M059J (cell line): Measurements from ENCODE around the gene CHRM5. TPM values are rescaled to one million over a fixed set of nuclear protein-coding genes. Genes with fewer than 3 reads are reported as not detected.
A peak's percentile ranks its signal among the peaks of the same experiment; 100 is the strongest.
"Not testable (repeated sequence)": the region's sequence is repeated elsewhere in the genome, so short reads cannot be mapped to it uniquely, and the experiment has no call there.

ENCODE experiments used
- DNase-seq: peaks from one replicate; pipeline ENCODE4 v3.0.0-alpha.2; 2012; ENCODE audit warnings: low read depth
- total RNA-seq: library from RNA; depleted of rRNA; stranded (reverse); fragments of >200 nt; shearing (Covaris generic); gene quantifications from 2 replicates; pipeline ENCODE4 v1.2.3, GENCODE V29; 2014

CHRM5 gene
- total RNA-seq, 1 experiment from 2014 or later, result not detected

- DNase-seq, result peak; percentile 47
Observed at GRCh38 chr15:34038871-34039789, 70.8 kb downstream of the CHRM5 start, which contains the start of gene AVEN. Gene AVEN (minus strand): TSS chr15:34039204. CDS start chr15:34039046, 158 bp downstream.

DNA sequence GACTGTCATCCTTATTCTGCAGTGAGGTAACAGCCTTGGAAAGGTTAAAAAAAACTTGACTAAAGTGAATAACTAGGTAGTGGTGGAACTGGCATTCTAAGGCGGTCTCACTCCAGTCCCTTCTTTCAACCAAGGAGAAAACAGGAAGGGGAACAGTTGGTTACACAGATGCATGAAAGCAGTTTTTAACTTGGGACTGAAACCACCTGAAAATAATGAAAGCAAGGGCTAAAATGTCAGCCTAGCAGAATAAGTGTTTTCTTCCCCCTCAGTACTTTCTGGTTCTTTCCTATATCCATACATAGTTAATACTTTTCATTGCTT is 71.5 kb downstream of the CHRM5 start:
- DNase-seq, result no peak

DNA sequence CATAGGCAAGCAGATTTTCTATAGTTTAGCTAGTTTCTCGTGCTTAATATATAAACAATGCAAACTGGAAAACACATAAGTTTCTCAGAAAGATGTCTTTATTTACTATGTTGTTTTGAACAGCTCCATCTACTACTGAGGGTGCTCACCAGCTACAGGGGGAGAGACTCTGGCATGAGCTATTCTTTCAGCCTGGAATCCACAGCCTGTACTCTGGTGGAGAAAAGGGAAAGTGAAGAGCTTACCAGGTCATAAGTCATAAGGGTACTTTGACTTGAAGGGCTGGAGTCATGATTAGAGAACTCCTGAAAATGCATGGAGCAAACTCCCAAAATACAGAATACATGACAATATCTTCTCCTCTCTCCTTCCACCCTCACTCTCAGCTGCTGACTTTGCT is 75.1 kb downstream of the CHRM5 start:
- DNase-seq, result peak; percentile 36

DNA sequence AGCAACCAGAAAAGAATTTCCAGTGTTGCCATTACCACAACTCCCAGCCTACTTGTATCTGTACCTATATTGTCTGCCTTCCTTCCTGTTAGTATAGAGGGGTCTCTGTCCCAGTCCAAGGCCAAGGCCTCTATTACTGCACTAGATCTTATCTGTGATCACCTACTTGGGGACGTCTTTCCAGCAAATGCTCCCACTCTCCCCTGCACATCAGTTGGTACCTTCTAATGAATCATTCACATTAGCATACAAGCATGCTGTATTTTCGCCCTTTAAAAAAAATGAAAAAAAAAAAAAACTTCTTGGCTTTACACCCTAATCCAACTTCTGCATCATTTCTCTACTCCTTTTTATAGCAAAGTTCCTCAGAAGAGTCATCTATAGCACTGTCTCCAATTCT is 75.5 kb downstream of the CHRM5 start:
- peak; percentile 54 for DNase-seq

DNA sequence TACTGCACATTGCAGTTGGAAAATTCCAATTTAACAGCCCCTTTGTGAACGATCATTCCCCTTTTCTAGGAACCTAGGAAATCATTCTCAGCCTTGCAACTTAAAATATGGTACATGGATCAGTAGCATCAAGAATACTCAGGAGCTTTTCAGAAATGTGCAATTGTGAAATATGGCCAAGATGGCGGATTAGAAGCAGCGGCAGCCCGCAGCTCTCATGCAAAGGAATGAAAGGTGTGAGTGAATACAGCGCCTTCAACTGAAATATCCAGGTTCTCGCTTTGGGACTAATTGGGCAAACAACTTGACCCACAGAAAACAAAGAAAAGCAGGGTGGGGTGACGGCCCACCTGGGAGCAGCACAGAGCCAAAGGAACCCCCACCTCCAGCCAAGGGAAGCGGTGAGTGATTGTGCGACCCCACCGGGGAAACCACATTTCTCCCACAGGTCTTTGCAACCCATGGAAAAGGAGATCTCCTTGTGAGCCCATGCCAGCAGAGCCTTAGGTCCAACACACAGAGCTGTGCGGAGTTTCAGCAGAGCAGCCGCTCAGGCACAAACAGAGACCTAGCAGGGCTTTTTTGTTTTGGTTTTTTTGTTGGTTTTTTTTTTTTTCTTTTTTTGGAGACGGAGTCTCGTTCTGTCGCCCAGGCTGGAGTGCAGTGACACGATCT is 78.3 kb downstream of the CHRM5 start:
- DNase-seq, result no peak

GRCh38 chr15:34047893-34048775 is 79.8 kb downstream of the CHRM5 start:
- peak; percentile 73 for DNase-seq

DNA sequence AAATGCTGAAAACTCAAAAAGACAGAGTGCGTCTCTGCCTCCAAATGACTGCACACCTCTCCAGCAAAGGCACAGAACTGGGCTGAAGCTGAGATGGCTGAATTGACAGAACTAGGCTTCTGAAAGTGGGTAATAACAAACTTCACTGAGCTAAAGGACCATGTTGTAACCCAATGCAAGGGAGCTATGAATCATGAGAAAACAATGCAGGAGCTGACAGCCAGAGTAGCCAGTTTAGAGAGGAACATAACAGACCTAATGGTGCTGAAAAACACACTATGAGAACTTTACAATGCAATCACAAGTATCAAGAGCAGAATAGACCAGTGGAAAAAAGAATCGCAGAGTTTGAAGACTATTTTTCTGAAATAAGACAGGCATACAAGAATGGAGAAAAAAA is 80.8 kb downstream of the CHRM5 start:
- DNase-seq, result peak; percentile 92

DNA sequence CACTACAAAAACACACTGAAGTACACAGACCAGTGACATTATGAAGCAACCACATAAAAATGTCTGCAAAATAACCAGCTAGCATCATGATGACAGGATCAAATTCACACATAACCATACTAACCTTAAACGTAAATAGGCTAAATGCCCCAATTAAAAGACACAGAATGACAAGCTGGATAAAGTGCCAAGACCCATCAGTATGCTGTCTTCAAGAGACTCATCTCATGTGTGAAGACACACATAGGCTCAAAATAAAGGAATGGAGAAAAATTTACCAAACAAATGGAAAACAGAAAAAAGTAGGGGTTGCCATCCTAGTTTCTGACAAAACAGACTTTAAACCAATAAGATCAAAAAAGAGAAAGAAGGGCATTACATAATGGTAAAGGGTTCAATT is 82.1 kb downstream of the CHRM5 start:
- not testable (repeated sequence) for DNase-seq

- DNase-seq, result no peak
Observed at GRCh38 chr15:34054081-34054707, 85.9 kb downstream of the CHRM5 start.

DNA sequence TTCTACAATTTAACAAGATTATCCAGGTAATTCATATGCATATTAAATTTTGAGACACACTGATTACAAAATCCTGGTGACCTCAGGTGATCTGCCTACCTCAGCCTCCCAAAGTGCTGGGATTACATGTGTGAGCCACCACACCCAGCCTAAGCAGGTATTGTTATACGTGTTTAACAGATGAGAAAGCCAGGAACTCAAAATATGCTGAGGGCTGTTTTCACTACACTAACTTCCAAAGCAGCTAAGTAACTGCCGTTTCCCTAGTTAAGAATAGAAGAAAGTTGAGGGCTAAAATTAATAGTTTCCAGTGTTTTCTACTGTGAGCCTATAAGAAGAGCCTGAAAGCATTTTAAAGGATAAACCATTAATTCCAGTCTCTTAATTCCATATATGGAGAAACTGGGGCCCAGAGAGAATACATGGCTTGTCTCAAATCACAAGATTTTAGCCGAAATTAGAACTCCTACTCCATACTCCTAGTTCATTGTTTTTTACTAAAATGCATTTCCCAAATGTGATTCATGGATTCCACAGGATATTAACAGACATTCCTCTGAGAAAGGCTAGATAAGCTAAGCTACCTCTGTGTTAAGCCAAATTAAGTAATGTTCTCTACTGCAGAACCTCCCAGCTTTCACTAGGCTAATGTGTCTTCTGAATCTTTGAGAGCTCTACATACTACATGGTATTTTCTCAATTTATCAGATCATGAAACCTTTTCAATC is 87.7 kb downstream of the CHRM5 start:
- peak; percentile 85 for DNase-seq

- DNase-seq, result peak; percentile 74
Observed at GRCh38 chr15:34056911-34057310, 88.6 kb downstream of the CHRM5 start.

DNA sequence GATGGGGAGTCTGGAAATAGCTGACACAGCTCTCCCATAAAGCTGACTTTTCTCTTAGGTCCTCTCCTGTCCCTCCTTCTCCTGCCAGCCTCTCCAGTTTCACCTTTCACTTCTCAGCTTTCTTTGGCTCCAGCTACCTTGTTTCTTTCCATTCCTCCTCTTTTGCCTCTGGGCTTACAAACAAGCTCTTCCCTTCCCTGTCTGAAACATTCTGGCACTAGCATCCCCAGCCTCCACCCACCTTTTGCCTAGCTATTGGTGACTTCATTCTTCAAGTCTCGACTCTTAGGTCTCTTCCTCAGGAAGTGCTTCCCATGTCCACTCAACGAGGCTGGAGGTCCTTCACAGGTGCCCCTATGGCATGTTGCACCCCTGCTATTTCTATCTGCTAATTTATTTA is 91.2 kb downstream of the CHRM5 start:
- DNase-seq, result no peak

DNA sequence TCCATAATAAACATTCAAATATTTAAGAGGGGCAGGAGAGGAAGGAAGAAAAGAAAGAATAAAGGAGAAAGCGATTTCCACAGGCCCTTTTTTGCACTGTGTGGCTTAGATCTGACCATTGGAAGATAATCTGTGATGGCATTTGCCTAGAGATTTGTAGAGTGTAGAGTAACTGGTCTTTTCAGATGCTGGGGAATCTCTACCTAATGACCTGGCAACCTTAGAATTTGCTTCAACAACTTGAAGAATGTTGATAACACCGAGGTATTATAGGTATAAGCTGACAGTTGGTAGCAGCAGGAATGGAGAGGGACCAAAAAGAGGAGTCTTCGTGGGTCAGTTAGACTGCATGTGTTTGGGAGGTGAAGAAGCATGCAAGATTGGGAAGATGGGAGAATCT is 91.6 kb downstream of the CHRM5 start:
- no peak for DNase-seq

DNA sequence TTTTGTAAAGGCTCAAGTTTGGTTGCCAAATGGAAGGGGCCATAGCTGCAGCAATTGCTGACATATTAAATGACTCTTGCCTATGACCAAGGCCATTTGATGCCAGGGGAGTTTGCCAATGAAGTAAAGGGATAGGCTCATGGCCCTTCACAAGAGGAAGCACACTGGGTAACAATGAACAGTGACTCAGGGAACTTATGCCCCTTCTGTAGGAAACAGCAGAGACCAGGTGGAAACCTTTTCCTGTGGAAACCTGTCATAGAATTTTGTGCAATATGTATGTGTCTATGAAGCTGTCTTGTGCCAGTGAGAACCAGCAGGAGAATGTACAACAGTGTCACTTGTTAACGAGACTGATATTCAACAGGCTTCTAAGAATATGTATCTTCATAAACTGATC is 96.1 kb downstream of the CHRM5 start:
- no peak for DNase-seq

- no peak for DNase-seq
Observed at GRCh38 chr15:34065261-34065660, 97.0 kb downstream of the CHRM5 start.

DNA sequence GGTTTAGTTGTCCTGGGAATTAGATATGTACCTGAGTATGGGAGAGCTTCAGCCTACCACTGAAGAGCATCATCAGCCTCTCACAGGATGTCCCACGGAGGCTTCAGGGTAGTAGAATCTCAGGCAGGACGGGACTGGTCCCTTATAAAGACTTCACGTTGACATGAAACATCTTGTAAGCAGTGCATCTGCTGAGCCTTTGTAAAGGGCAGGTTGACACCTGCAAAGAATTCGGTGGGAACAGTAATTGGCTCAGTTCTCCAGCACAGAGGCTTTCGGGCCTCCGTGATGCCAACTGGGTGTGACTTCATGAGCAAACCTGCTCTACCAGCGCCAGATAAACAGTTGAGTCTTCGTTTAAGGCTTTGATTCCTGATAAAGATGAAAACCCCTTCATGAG is 97.6 kb downstream of the CHRM5 start:
- DNase-seq, result no peak

DNA sequence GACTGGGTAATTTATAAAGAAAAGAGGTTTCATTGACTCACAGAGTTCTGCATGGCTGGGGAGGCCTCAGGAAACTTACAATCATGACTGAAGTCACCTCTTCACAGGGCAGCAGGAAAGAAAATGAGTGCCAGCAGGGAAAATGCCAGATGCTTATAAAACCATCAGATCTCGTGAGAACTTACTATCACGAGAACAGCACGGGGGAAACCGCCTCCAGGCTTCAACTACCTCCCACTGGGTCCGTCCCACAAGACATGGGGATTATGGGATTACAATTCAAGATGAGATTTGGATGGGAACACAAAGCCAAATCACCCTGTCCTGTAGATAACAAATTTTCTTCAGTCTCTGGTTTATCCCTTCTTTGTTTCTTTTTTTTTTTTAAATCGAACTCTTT is 101.7 kb downstream of the CHRM5 start:
- no peak for DNase-seq

DNA sequence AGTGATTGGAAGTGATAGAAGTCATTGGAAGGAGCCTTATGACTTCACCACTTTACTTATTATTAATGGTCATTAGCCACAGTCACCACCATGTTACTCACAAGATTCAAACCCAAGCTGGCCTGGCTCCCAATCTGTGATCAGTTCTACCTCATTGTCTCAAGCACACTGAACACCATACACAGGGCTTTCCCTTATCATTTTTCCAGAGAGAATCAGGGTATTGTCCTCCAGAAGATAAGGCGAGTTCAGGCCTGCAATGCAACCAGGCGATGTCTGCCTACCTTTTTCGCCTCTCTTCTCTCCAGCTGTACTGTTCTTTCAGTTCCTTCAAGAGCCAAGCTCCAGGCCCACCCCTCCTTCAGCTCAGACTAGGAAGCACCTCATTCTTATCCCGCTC is 108.5 kb downstream of the CHRM5 start:
- no peak for DNase-seq

DNA sequence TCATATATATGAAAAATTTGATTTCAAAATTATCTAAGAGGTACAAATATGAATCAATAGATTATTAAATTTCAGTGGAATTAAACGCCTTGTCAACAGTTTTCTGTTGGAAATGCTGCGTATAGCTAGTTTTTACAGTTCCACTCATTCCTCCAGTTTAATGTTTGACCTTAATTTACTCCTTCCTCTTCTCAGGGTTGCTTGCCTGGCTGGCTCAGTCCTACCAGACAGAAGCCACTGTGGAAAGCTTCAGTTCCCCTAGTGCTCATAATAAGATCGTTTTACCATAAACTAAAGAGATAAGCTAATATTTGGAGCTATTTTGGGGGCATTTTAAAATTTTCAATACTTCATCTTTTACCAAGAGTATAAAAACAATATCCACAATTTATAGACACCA is 110.6 kb downstream of the CHRM5 start:
- DNase-seq, result no peak

DNA sequence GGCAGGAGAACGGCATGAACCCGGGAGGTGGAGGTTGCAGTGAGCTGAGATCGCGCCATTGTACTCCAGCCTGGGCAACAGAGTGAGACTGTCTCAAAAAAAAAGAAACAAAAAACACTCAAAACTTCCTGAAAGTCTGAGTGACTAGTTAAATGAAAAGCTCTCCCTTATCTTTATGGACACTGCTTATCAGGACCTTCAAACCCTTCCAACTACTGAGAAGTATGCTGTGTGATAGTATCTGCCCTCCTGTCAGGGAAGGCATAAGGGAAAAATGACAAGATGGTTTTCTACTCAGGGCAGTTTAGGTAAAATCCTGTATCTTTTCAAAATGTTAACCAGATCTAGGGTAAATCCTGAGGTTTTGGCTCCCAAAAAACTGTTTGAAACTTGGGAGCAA is 111.6 kb downstream of the CHRM5 start:
- no peak for DNase-seq

- peak; percentile 79 for DNase-seq
Observed at GRCh38 chr15:34084086-34084485, 115.8 kb downstream of the CHRM5 start.
